ENCODE results near the gene LRBA. TPM values are rescaled to one million over a fixed set of nuclear protein-coding genes. Genes with fewer than 3 reads are reported as not detected.
A peak's percentile ranks its signal among the peaks of the same experiment; 100 is the strongest.

LRBA gene
- total and polyA plus RNA-seq, 7 donors, result 16.8 to 184 (median 91.1) TPM

DNA sequence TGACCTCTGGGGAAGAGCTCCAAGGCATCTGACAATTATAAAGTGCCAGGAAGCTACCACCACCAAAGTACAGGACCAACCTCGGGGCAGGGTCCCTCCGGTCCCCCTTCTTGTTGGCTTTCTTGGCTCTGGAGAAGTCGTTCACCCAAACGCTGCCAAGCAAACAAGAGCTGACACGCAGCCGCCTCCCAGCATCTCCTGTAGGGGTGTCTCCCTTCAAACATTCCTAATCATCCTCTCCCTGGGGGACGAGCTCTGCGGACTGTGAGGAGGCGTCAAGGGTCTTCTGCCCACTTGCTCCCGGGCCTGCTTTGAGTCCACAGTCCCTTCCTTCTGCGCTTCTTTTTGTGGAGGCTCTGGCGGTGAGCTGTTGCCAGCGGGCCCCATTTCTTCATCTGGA lies 592.0 kb downstream of the LRBA start:
- Histone ChIP-seq H3K4me3 (no peak overlapping the region), H3K4me1 (peaks cover 0 to 9% (median 4%) of the 10 kb centered on the region in 4 donors), H3K27me3 (no peaks in the 10 kb centered on the region), H3K9me3 (no peaks in the 10 kb centered on the region), H3K27ac (no peak overlapping the region), H3K36me3 (peaks cover 0 to 16% (median 0%) of the 10 kb centered on the region in 4 donors)
- TF ChIP-seq EP300 (IDR thresholded peaks at IDR 0.05) (no peak), CTCF (IDR thresholded peaks at IDR 0.05) (no peak), POLR2A (IDR thresholded peaks at IDR 0.05) (no peak), POLR2AphosphoS5 (IDR thresholded peaks at IDR 0.05) (no peak)
- no peak for DNase-seq
- 91 to 94% methylated on average over 13 of the region's 13 CpGs for WGBS, 2 donors
- intact Hi-C loops (cut with DNase I), result no loop called here

DNA sequence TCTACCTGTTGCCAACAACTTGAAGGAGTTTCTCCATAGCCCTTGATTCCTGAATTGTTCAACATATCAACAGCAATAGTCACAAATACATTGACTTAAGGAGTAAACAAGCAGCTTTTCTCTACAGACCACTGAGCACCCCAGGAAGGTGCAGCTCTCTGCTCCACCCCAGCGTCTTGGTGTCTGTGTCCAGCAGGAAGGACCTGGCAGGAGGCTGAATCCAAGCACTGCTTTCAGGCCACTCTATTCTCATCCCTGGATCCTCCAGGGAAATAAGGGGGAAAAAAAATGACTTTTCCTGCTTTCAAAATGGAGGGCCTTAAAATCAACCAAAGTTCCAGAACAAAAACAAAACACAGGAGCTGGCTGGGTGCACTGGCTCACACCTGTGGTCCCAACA lies 593.5 kb downstream of the LRBA start:
- Histone ChIP-seq H3K36me3 (peaks cover 0 to 16% (median 0%) of the 10 kb centered on the region in 4 donors), H3K4me1 (peaks cover 0 to 9% (median 4%) of the 10 kb centered on the region in 4 donors), H3K4me3 (no peak overlapping the region), H3K27ac (peak overlapping the region in 1 of 4 donors; percentile 40), H3K27me3 (no peaks in the 10 kb centered on the region), H3K9me3 (no peaks in the 10 kb centered on the region)
- intact Hi-C loops (cut with DNase I), result no loop called here
- DNase-seq, result no peak
- WGBS, 2 donors, result 86 to 87% methylated on average over 1 of the region's 1 CpG
- TF ChIP-seq EP300 (IDR thresholded peaks at IDR 0.05) (no peak), POLR2A (IDR thresholded peaks at IDR 0.05) (no peak), POLR2AphosphoS5 (IDR thresholded peaks at IDR 0.05) (no peak), CTCF (IDR thresholded peaks at IDR 0.05) (no peak)

GRCh38 chr4:150419939-150420338 lies 595.1 kb downstream of the LRBA start:
- no peak overlapping the region for H3K27ac ChIP-seq
- no peak for DNase-seq
- H3K27me3 ChIP-seq, result no peaks in the 10 kb centered on the region
- peaks cover 0 to 19% (median 0%) of the 10 kb centered on the region in 4 donors for H3K36me3 ChIP-seq
- whole genome bisulfite sequencing, 2 donors, result 97 to 98% methylated on average over 4 of the region's 4 CpGs
- no peaks in the 10 kb centered on the region for H3K9me3 ChIP-seq
- intact Hi-C loops (cut with DNase I), result no loop called here
- no peak overlapping the region for H3K4me3 ChIP-seq
- H3K4me1 ChIP-seq, result peaks cover 0 to 2% (median under 1%) of the 10 kb centered on the region in 4 donors
- TF ChIP-seq EP300 (IDR thresholded peaks at IDR 0.05), result no peak
- TF ChIP-seq CTCF (IDR thresholded peaks at IDR 0.05), result no peak
- no peak for TF ChIP-seq POLR2AphosphoS5 (IDR thresholded peaks at IDR 0.05)
- TF ChIP-seq POLR2A (IDR thresholded peaks at IDR 0.05), result no peak

GRCh38 chr4:150418757-150419410 lies 596.2 kb downstream of the LRBA start:
- Histone ChIP-seq H3K4me1 (no peaks in the 10 kb centered on the region), H3K9me3 (no peaks in the 10 kb centered on the region), H3K27me3 (no peaks in the 10 kb centered on the region), H3K27ac (peak overlapping the region in 1 of 4 donors; percentile 24), H3K36me3 (peaks cover 0 to 20% (median 0%) of the 10 kb centered on the region in 4 donors), H3K4me3 (no peak overlapping the region)
- TF ChIP-seq EP300 (IDR thresholded peaks at IDR 0.05), result no peak
- TF ChIP-seq POLR2AphosphoS5 (IDR thresholded peaks at IDR 0.05), result no peak
- TF ChIP-seq POLR2A (IDR thresholded peaks at IDR 0.05), result no peak
- TF ChIP-seq CTCF (IDR thresholded peaks at IDR 0.05), result no peak
- 96% methylated on average over 4 of the region's 4 CpGs for WGBS, 2 donors
- intact Hi-C loops (cut with DNase I), result no loop called here
- DNase-seq, result no peak
